G401.6 (cell line): Measurements from ENCODE around the gene PTPRD.

ENCODE experiments used
- FAIRE-seq: peaks from 2 replicates; lab custom pipeline; 2012; peaks lifted over from hg19 to GRCh38; lab: Jason Lieb, UNC

The PTPRD gene

GRCh38 chr9:8858596-8859161, 1754.1 kb downstream of the PTPRD start:
- FAIRE-seq = no peak

- no peak for FAIRE-seq
Observed at GRCh38 chr9:8857926-8858595, 1754.7 kb downstream of the PTPRD start.

- no peak for FAIRE-seq
Observed at GRCh38 chr9:8857068-8857925, 1755.5 kb downstream of the PTPRD start.

- FAIRE-seq = no peak
Observed at GRCh38 chr9:8856396-8857067, 1756.3 kb downstream of the PTPRD start.

GRCh38 chr9:8855046-8855445, 1757.8 kb downstream of the PTPRD start:
- no peak for FAIRE-seq

GRCh38 chr9:8852301-8852864, 1760.4 kb downstream of the PTPRD start:
- FAIRE-seq = no peak

GRCh38 chr9:8850914-8851313, 1761.9 kb downstream of the PTPRD start:
- FAIRE-seq = no peak

- FAIRE-seq = no peak
Observed at GRCh38 chr9:8845808-8846207, 1767.0 kb downstream of the PTPRD start.

GRCh38 chr9:8845376-8845775, 1767.4 kb downstream of the PTPRD start:
- no peak for FAIRE-seq

GRCh38 chr9:8844549-8844948, 1768.3 kb downstream of the PTPRD start:
- no peak for FAIRE-seq

- FAIRE-seq = no peak
Observed at GRCh38 chr9:8842402-8843193, 1770.2 kb downstream of the PTPRD start.

GRCh38 chr9:8838136-8838535, 1774.7 kb downstream of the PTPRD start:
- no peak for FAIRE-seq

GRCh38 chr9:8835291-8835690, 1777.5 kb downstream of the PTPRD start:
- FAIRE-seq = no peak

- FAIRE-seq = no peak
Observed at GRCh38 chr9:8832955-8833354, 1779.8 kb downstream of the PTPRD start.

- no peak for FAIRE-seq
Observed at GRCh38 chr9:8832386-8832785, 1780.4 kb downstream of the PTPRD start.

GRCh38 chr9:8831568-8831967, 1781.2 kb downstream of the PTPRD start:
- no peak for FAIRE-seq

- FAIRE-seq = no peak
Observed at GRCh38 chr9:8826281-8826680, 1786.5 kb downstream of the PTPRD start.

- no peak for FAIRE-seq
Observed at GRCh38 chr9:8825585-8826147, 1787.1 kb downstream of the PTPRD start.

GRCh38 chr9:8823131-8823895, 1789.5 kb downstream of the PTPRD start:
- no peak for FAIRE-seq

- FAIRE-seq = no peak
Observed at GRCh38 chr9:8822667-8823025, 1790.2 kb downstream of the PTPRD start.
